Liver (tissue), 9 donors: ENCODE data around the gene SEPTIN3. TPM values are rescaled to one million over a fixed set of nuclear protein-coding genes. Genes with fewer than 3 reads are reported as not detected.

ENCODE experiments used
- DNase-seq: peaks from one replicate; pipeline ENCODE4 v3.0.0-alpha.2; 2017; ENCODE audit warnings: low spot score
- H3K27ac ChIP-seq, 2 donors: one replicate each; pipeline ENCODE4 v1.7.0; 2013; ENCODE audit warnings: inconsistent platforms in 2 of 2, low read length in 2 of 2, control low read depth in 1 of 2, low read depth in 1 of 2, mild to moderate bottlenecking in 1 of 2
- H3K27me3 ChIP-seq, 4 donors: one replicate each; pipeline versions ENCODE4 v1.6.1 to v1.7.0; 2013; ENCODE audit warnings: low read length in 3 of 4, inconsistent platforms in 1 of 4, mild to moderate bottlenecking in 1 of 4, moderate library complexity in 1 of 4; ENCODE audit not compliant: control insufficient read depth in 4 of 4, insufficient read depth in 4 of 4
- H3K36me3 ChIP-seq, 4 donors: one replicate each; pipeline versions ENCODE4 v1.6.1 to v1.7.0; 2013; ENCODE audit warnings: low read length in 3 of 4, mild to moderate bottlenecking in 3 of 4, low read depth in 1 of 4, moderate library complexity in 1 of 4; ENCODE audit not compliant: control insufficient read depth in 4 of 4, insufficient read depth in 3 of 4
- H3K4me1 ChIP-seq, 4 donors: one replicate each; pipeline versions ENCODE4 v1.6.1 to v1.7.0; 2013; ENCODE audit warnings: low read length in 3 of 4, mild to moderate bottlenecking in 3 of 4, moderate library complexity in 1 of 4; ENCODE audit not compliant: control insufficient read depth in 4 of 4, insufficient read depth in 4 of 4
- H3K4me3 ChIP-seq, 3 donors: one replicate each; pipeline versions ENCODE4 v1.6.1 to v1.7.0; 2013; ENCODE audit warnings: low read length in 3 of 3, control low read depth in 1 of 3, low read depth in 1 of 3, mild to moderate bottlenecking in 1 of 3
- H3K9ac ChIP-seq, 2 donors: one replicate each; pipeline ENCODE4 v1.7.0; 2013; ENCODE audit warnings: low read length in 2 of 2, mild to moderate bottlenecking in 2 of 2, moderate library complexity in 2 of 2, control low read depth in 1 of 2, low read depth in 1 of 2
- H3K9me3 ChIP-seq, 4 donors: one replicate each; pipeline versions ENCODE4 v1.6.1 to v1.7.0; 2013; ENCODE audit warnings: low read length in 3 of 4; ENCODE audit not compliant: control insufficient read depth in 4 of 4
- CTCF ChIP-seq: fragments of 150-350 bp; IDR thresholded peaks from 2 replicates; pipeline ENCODE4 v1.5.1; 2017; ENCODE audit warnings: improper control_type of control experiment, low read depth, low read length; ENCODE audit not compliant: missing input control
- EGR1 ChIP-seq, 2 donors: IDR thresholded peaks; 2 replicates each; pipeline ENCODE4 v1.6.1; 2016 to 2018; ENCODE audit warnings: antibody characterized with exemption in 2 of 2, low read depth in 2 of 2
- FOXA2 ChIP-seq: IDR thresholded peaks from 2 replicates; pipeline ENCODE4 v1.6.1; 2016; ENCODE audit warnings: antibody characterized with exemption
- GABPA ChIP-seq, 2 donors: IDR thresholded peaks in 1 of 2; conservative IDR thresholded peaks in 1 of 2; 2 replicates each; pipeline ENCODE4 v1.6.1; 2016; ENCODE audit warnings: antibody characterized with exemption in 2 of 2, mild to moderate bottlenecking in 1 of 2, moderate library complexity in 1 of 2
- HNF4A ChIP-seq, 2 donors: conservative IDR thresholded peaks; 2 replicates each; pipeline ENCODE4 v1.6.1; 2016; ENCODE audit warnings: antibody characterized with exemption in 2 of 2, mild to moderate bottlenecking in 2 of 2
- HNF4G ChIP-seq: IDR thresholded peaks from 2 replicates; pipeline ENCODE4 v1.6.1; 2016; ENCODE audit warnings: antibody characterized with exemption
- MAX ChIP-seq: IDR thresholded peaks from 2 replicates; pipeline ENCODE4 v1.6.1; 2016; ENCODE audit warnings: antibody characterized with exemption
- NR2F2 ChIP-seq: IDR thresholded peaks from 2 replicates; pipeline ENCODE4 v1.6.1; 2016; ENCODE audit warnings: antibody characterized with exemption
- RAD21 ChIP-seq, 2 donors: IDR thresholded peaks; 2 replicates each; pipeline ENCODE4 v1.6.1; 2016; ENCODE audit warnings: antibody characterized with exemption in 2 of 2, mild to moderate bottlenecking in 2 of 2
- REST ChIP-seq: IDR thresholded peaks from 2 replicates; pipeline ENCODE4 v1.6.1; 2016; ENCODE audit warnings: antibody characterized with exemption, mild to moderate bottlenecking
- RXRA ChIP-seq, 2 donors: IDR thresholded peaks; 2 replicates each; pipeline ENCODE4 v1.6.1; 2017 to 2018; ENCODE audit warnings: antibody characterized with exemption in 2 of 2, mild to moderate bottlenecking in 1 of 2
- SP1 ChIP-seq: IDR thresholded peaks from 2 replicates; pipeline ENCODE4 v1.6.1; 2018; ENCODE audit warnings: antibody characterized with exemption, mild to moderate bottlenecking
- TAF1 ChIP-seq: conservative IDR thresholded peaks from 2 replicates; pipeline ENCODE4 v1.6.1; 2016; ENCODE audit warnings: antibody characterized with exemption, mild to moderate bottlenecking
- YY1 ChIP-seq: IDR thresholded peaks from 2 replicates; pipeline ENCODE4 v1.6.1; 2016; ENCODE audit warnings: antibody characterized with exemption, mild to moderate bottlenecking
- WGBS: extraction: QIAGEN DNeasy Blood & Tissue Kit; methylation state at CpG from one replicate; pipeline ENCODE4 v1.1.7; 2013; 5-methylcytosine and 5-hydroxymethylcytosine counted together
- polyA plus RNA-seq, 2 donors: library from polyadenylated mRNA; stranded (reverse) in 1 of 2; unstranded in 1 of 2; fragments of 200-250 nt in 1 of 2; fragments of >200 nt in 1 of 2; fragmentation: Nextera tagmentation in 1 of 2; extraction: Ambion mirVana in 1 of 2; gene quantifications; one replicate each; pipeline versions ENCODE4 v1.2.1 to v1.2.3, GENCODE V29; 2013 to 2015
- total RNA-seq, 2 donors: library from RNA; depleted of rRNA; stranded (reverse); fragments of >200 nt; gene quantifications; one replicate each; pipeline ENCODE4 v1.2.3, GENCODE V29; 2014
- TF ChIP-seq, protein P1 (sequence below): IDR thresholded peaks from 2 replicates; pipeline ENCODE4 v1.6.1; 2016; ENCODE audit warnings: antibody characterized with exemption
- TF ChIP-seq, protein P2 (sequence below): IDR thresholded peaks from 2 replicates; pipeline ENCODE4 v1.6.1; 2016; ENCODE audit warnings: antibody characterized with exemption
- donor health status: healthy.
- donor health status: healthy.
- donor health status: healthy.
- donor health status: healthy.
- donor health status: healthy.

SEPTIN3 gene
- total and polyA plus RNA-seq, 4 donors: under 0.01 to 0.07 (median 0.04) TPM; not detected in 1

DNA sequence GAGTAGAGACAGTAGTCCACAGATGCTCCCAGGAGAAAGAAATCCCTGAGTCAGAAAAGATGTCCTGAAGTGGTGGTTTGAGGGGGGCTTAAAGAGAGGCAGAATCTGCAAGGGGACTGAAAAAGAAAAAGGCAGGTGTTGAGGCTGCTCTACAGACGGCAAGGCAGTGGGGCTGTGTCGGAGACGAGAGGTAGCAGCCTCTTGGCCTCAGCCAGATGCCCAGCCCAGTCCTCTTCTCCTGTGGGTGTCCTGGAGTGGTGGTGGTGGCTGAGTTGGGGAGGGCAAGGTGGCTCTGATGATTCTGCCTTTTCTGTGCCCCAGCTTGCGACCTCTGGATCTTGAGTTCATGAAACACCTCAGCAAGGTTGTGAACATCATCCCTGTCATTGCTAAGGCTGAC is 20.0 kb downstream of the SEPTIN3 start:
- no peak for DNase-seq
- no peak for TF ChIP-seq RAD21 (IDR thresholded peaks at IDR 0.05)
- TF ChIP-seq, protein P1, sequence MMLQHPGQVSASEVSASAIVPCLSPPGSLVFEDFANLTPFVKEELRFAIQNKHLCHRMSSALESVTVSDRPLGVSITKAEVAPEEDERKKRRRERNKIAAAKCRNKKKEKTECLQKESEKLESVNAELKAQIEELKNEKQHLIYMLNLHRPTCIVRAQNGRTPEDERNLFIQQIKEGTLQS: no peak
- no peak for TF ChIP-seq FOXA2
- TF ChIP-seq TAF1: no peak
- TF ChIP-seq REST: no peak
- TF ChIP-seq SP1: no peak
- no peak for TF ChIP-seq MAX
- no peak for TF ChIP-seq GABPA (IDR thresholded peaks at IDR 0.05 in 1 of 2, conservative IDR thresholded peaks at IDR 0.05 in 1 of 2)
- no peak for TF ChIP-seq NR2F2
- no peak for TF ChIP-seq HNF4A (conservative IDR thresholded peaks at IDR 0.05)
- TF ChIP-seq RXRA (IDR thresholded peaks at IDR 0.05): no peak
- no peak for TF ChIP-seq CTCF
- no peak for TF ChIP-seq EGR1 (IDR thresholded peaks at IDR 0.05; ENCODE audit: low read depth in 2 of 2)
- TF ChIP-seq YY1: no peak
- TF ChIP-seq HNF4G: no peak
- WGBS: 91% methylated on average over 4 of the region's 4 CpGs

DNA sequence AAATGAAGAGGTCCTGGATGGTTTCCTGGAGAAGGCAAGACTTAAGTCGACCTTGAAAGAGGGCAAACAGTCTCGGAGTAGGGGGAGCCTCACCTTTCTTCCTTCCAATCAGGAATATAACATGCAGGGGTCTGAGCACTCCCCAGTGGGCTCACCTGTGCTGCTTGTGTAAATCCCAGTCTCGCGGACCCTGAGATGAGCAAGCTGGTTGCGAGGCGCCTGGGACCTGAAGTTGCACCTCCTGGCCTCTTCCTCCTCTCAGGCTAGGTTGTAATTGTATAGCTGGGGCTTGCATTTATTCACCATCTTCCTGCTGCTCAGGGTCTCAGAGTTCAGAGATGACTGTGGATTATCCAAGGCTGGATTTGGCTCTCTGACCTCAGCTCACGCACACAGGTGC is 21.9 kb downstream of the SEPTIN3 start:
- Histone ChIP-seq H3K9ac (no peak overlapping the region), H3K9me3 (no peaks in the 10 kb centered on the region), H3K36me3 (no peaks in the 10 kb centered on the region), H3K27ac (no peak overlapping the region), H3K27me3 (no peaks in the 10 kb centered on the region), H3K4me1 (no peaks in the 10 kb centered on the region), H3K4me3 (no peak overlapping the region)
- no peak for DNase-seq
- 91% methylated on average over 7 of the region's 7 CpGs for WGBS
- TF ChIP-seq, protein P2, sequence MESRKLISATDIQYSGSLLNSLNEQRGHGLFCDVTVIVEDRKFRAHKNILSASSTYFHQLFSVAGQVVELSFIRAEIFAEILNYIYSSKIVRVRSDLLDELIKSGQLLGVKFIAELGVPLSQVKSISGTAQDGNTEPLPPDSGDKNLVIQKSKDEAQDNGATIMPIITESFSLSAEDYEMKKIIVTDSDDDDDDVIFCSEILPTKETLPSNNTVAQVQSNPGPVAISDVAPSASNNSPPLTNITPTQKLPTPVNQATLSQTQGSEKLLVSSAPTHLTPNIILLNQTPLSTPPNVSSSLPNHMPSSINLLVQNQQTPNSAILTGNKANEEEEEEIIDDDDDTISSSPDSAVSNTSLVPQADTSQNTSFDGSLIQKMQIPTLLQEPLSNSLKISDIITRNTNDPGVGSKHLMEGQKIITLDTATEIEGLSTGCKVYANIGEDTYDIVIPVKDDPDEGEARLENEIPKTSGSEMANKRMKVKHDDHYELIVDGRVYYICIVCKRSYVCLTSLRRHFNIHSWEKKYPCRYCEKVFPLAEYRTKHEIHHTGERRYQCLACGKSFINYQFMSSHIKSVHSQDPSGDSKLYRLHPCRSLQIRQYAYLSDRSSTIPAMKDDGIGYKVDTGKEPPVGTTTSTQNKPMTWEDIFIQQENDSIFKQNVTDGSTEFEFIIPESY: no peak
- TF ChIP-seq TAF1 (no peak), REST (no peak), HNF4G (no peak), NR2F2 (no peak), RAD21 (IDR thresholded peaks at IDR 0.05) (no peak), GABPA (IDR thresholded peaks at IDR 0.05 in 1 of 2, conservative IDR thresholded peaks at IDR 0.05 in 1 of 2) (no peak), HNF4A (conservative IDR thresholded peaks at IDR 0.05) (no peak), SP1 (no peak), YY1 (no peak), MAX (no peak), CTCF (no peak)
- TF ChIP-seq, protein P1: no peak

More for the DNA sequence above, 20.0 kb downstream of the SEPTIN3 start:
- H3K4me1 ChIP-seq: no peaks in the 10 kb centered on the region
- no peak overlapping the region for H3K9ac ChIP-seq
- H3K9me3 ChIP-seq: no peaks in the 10 kb centered on the region
- no peak overlapping the region for H3K27ac ChIP-seq
- no peaks in the 10 kb centered on the region for H3K27me3 ChIP-seq
- H3K4me3 ChIP-seq: no peak overlapping the region
- no peaks in the 10 kb centered on the region for H3K36me3 ChIP-seq
